GM21528 (cell line): ENCODE data around the gene KCNMA1.
A peak's percentile ranks its signal among the peaks of the same experiment; 100 is the strongest.

Experiments
- ATAC-seq: cut with Tn5 transposase; IDR thresholded peaks from one replicate; pipeline ENCODE4 v1.9.1; 2021; ENCODE audit warnings: mild to moderate bottlenecking, moderate library complexity; ENCODE audit not compliant: unreplicated experiment, low FRiP score

KCNMA1 gene

GRCh38 chr10:77030974-77031373 is 606.6 kb downstream of the KCNMA1 start:
- ATAC-seq, result no peak

- ATAC-seq, result no peak
These were observed 607.6 kb downstream of the KCNMA1 start for GRCh38 chr10:77029777-77030717.

- no peak for ATAC-seq
These were observed 609.6 kb downstream of the KCNMA1 start for GRCh38 chr10:77028042-77028441.

- peak; percentile 84 for ATAC-seq
These were observed 610.0 kb downstream of the KCNMA1 start for GRCh38 chr10:77027576-77027975.

- ATAC-seq, result no peak
These were observed 610.5 kb downstream of the KCNMA1 start for GRCh38 chr10:77027141-77027540.

GRCh38 chr10:77026148-77026547 is 611.5 kb downstream of the KCNMA1 start:
- no peak for ATAC-seq

GRCh38 chr10:77024461-77024860 is 613.1 kb downstream of the KCNMA1 start:
- no peak for ATAC-seq

GRCh38 chr10:77023396-77023795 is 614.2 kb downstream of the KCNMA1 start:
- ATAC-seq, result no peak

- no peak for ATAC-seq
These were observed 614.9 kb downstream of the KCNMA1 start for GRCh38 chr10:77022671-77023070.

GRCh38 chr10:77021966-77022490 is 615.6 kb downstream of the KCNMA1 start:
- no peak for ATAC-seq

GRCh38 chr10:77020426-77021040 is 617.1 kb downstream of the KCNMA1 start:
- no peak for ATAC-seq

- ATAC-seq, result no peak
These were observed 620.8 kb downstream of the KCNMA1 start for GRCh38 chr10:77016855-77017254.

GRCh38 chr10:77016278-77016815 is 621.3 kb downstream of the KCNMA1 start:
- no peak for ATAC-seq

- ATAC-seq, result no peak
These were observed 622.2 kb downstream of the KCNMA1 start for GRCh38 chr10:77015360-77015759.

- ATAC-seq, result no peak
These were observed 624.7 kb downstream of the KCNMA1 start for GRCh38 chr10:77012812-77013500.

GRCh38 chr10:77011874-77012811 is 625.5 kb downstream of the KCNMA1 start:
- ATAC-seq, result no peak

- no peak for ATAC-seq
These were observed 627.2 kb downstream of the KCNMA1 start for GRCh38 chr10:77010430-77010829.

GRCh38 chr10:77007834-77008233 is 629.8 kb downstream of the KCNMA1 start:
- ATAC-seq, result no peak

GRCh38 chr10:77006836-77007511 is 630.6 kb downstream of the KCNMA1 start:
- ATAC-seq, result no peak
